GM18867 (cell line): Measurements from ENCODE around the gene CDKAL1.

Source experiments
- ATAC-seq: cut with Tn5 transposase; IDR thresholded peaks from one replicate; pipeline ENCODE4 v1.9.1; 2021; ENCODE audit warnings: mild to moderate bottlenecking, moderate library complexity; ENCODE audit not compliant: unreplicated experiment

Gene CDKAL1

GRCh38 chr6:20943922-20944321, 409.7 kb downstream of the CDKAL1 start:
- ATAC-seq, result no peak

GRCh38 chr6:20946022-20946421, 411.8 kb downstream of the CDKAL1 start:
- peak; percentile 91 for ATAC-seq

- ATAC-seq, result no peak
Measured at GRCh38 chr6:20946890-20947289, 412.6 kb downstream of the CDKAL1 start.

GRCh38 chr6:20947977-20948376, 413.7 kb downstream of the CDKAL1 start:
- ATAC-seq, result no peak

GRCh38 chr6:20948556-20948955, 414.3 kb downstream of the CDKAL1 start:
- ATAC-seq, result no peak

- ATAC-seq, result no peak
Measured at GRCh38 chr6:20949138-20949537, 414.9 kb downstream of the CDKAL1 start.

- no peak for ATAC-seq
Measured at GRCh38 chr6:20952699-20953474, 418.6 kb downstream of the CDKAL1 start.

- no peak for ATAC-seq
Measured at GRCh38 chr6:20954315-20954714, 420.1 kb downstream of the CDKAL1 start.

- ATAC-seq, result no peak
Measured at GRCh38 chr6:20955131-20955530, 420.9 kb downstream of the CDKAL1 start.

GRCh38 chr6:20955751-20956150, 421.5 kb downstream of the CDKAL1 start:
- ATAC-seq, result no peak

GRCh38 chr6:20960067-20960466, 425.8 kb downstream of the CDKAL1 start:
- no peak for ATAC-seq

- no peak for ATAC-seq
Measured at GRCh38 chr6:20965276-20965675, 431.0 kb downstream of the CDKAL1 start.

GRCh38 chr6:20965915-20966314, 431.7 kb downstream of the CDKAL1 start:
- ATAC-seq, result no peak

GRCh38 chr6:20969551-20969950, 435.3 kb downstream of the CDKAL1 start:
- no peak for ATAC-seq

GRCh38 chr6:20976391-20976918, 442.2 kb downstream of the CDKAL1 start:
- no peak for ATAC-seq

- ATAC-seq, result peak; percentile 84
Measured at GRCh38 chr6:20978151-20978614, 443.9 kb downstream of the CDKAL1 start.

GRCh38 chr6:20979076-20979475, 444.8 kb downstream of the CDKAL1 start:
- ATAC-seq, result no peak

- ATAC-seq, result no peak
Measured at GRCh38 chr6:20983961-20984360, 449.7 kb downstream of the CDKAL1 start.

- no peak for ATAC-seq
Measured at GRCh38 chr6:20985821-20986220, 451.6 kb downstream of the CDKAL1 start.

GRCh38 chr6:20991910-20992309, 457.7 kb downstream of the CDKAL1 start:
- ATAC-seq, result no peak

GRCh38 chr6:20996099-20996498, 461.8 kb downstream of the CDKAL1 start:
- ATAC-seq, result no peak

- no peak for ATAC-seq
Measured at GRCh38 chr6:20997143-20997769, 463.0 kb downstream of the CDKAL1 start.
